Endothelial cell (in vitro differentiated cells): ENCODE measurements around the gene NRM. TPM values are rescaled to one million over a fixed set of nuclear protein-coding genes. Genes with fewer than 3 reads are reported as not detected.

ENCODE experiments used
- DNase-seq: peaks from one replicate; pipeline ENCODE4 v3.0.0; 2021; ENCODE audit warnings: low spot score
- H3K27ac Mint-ChIP-seq: one replicate; pipeline ENCODE4 v1.8.0; 2021; ENCODE audit warnings: mixed read lengths, inconsistent platforms; ENCODE audit not compliant: unreplicated experiment
- H3K27me3 Mint-ChIP-seq: one replicate; pipeline ENCODE4 v1.8.0; 2021; ENCODE audit warnings: mild to moderate bottlenecking, moderate library complexity, mixed read lengths, inconsistent platforms; ENCODE audit not compliant: unreplicated experiment
- H3K36me3 Mint-ChIP-seq: one replicate; pipeline ENCODE4 v1.8.0; 2021; ENCODE audit warnings: mild to moderate bottlenecking, low read depth, mixed read lengths, inconsistent platforms; ENCODE audit not compliant: unreplicated experiment
- H3K4me1 Mint-ChIP-seq: one replicate; pipeline ENCODE4 v1.8.0; 2021; ENCODE audit warnings: mild to moderate bottlenecking, mixed read lengths, inconsistent platforms; ENCODE audit not compliant: unreplicated experiment
- H3K4me3 Mint-ChIP-seq: one replicate; pipeline ENCODE4 v1.8.0; 2021; ENCODE audit warnings: mild to moderate bottlenecking, mixed read lengths, inconsistent platforms; ENCODE audit not compliant: unreplicated experiment
- H3K9me3 Mint-ChIP-seq: one replicate; pipeline ENCODE4 v1.8.0; 2021; ENCODE audit warnings: mixed read lengths, inconsistent platforms; ENCODE audit not compliant: unreplicated experiment
- CTCF ChIP-seq: fragments of 200-600 bp; sonication (generic); IDR thresholded peaks from one replicate; pipeline ENCODE4 v1.5.0; 2021; ENCODE audit warnings: antibody characterized with exemption; ENCODE audit not compliant: unreplicated experiment
- total RNA-seq: library from RNA; stranded (reverse); fragmentation: NEBNext Ultra II Directional; extraction: Animal tissue kit (Norgen Biotek cat#: 25700); gene quantifications from one replicate; pipeline ENCODE4 v1.2.1, GENCODE V29; 2021; ENCODE audit not compliant: unreplicated experiment

Gene NRM
- total RNA-seq, 1 donor from 2014 or later = 26.0 TPM

DNA sequence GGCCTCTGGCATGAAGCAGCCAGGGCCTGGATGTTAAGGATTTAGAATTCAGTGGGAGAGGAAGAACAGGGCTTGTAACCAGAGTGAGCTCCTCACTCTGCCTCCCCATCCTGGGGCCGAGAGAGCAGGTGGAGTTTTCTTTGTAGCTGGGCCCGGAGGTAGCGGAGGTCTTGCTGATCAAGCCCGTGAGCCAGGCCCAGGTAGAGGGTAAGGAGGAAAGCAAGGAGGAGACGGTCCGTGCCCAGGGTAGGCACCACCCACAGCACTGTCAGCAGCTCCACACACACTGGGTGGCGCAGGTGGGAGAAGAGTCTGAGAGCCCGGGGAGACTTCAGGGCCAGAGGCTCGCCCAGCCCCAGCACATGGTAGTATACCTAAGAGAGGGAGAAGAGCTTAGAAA lies 2.2 kb downstream of the NRM start:
- DNase-seq = no peak
- no peaks in the 10 kb centered on the region for H3K9me3 Mint-ChIP-seq
- H3K27ac Mint-ChIP-seq = peak overlapping the region; percentile 89
- peaks cover 49% of the 10 kb centered on the region for H3K4me1 Mint-ChIP-seq
- H3K27me3 Mint-ChIP-seq = peaks cover 23% of the 10 kb centered on the region
- peak overlapping the region; percentile 99 for H3K4me3 Mint-ChIP-seq
- H3K36me3 Mint-ChIP-seq = peaks cover 25% of the 10 kb centered on the region
- no peak for TF ChIP-seq CTCF

GRCh38 chr6:30687659-30688431 lies 2.9 kb downstream of the NRM start:
- Mint-ChIP-seq H3K27me3 (peaks cover 26% of the 10 kb centered on the region), H3K9me3 (no peaks in the 10 kb centered on the region), H3K27ac (peak overlapping the region; percentile 89), H3K4me3 (peak overlapping the region; percentile 99), H3K36me3 (peaks cover 28% of the 10 kb centered on the region), H3K4me1 (peaks cover 52% of the 10 kb centered on the region)
- DNase-seq = peak; percentile 21
- TF ChIP-seq CTCF = no peak

GRCh38 chr6:30686908-30687658 lies 3.7 kb downstream of the NRM start:
- TF ChIP-seq CTCF = no peak
- H3K27me3 Mint-ChIP-seq = peaks cover 29% of the 10 kb centered on the region
- H3K4me3 Mint-ChIP-seq = peak overlapping the region; percentile 99
- peak overlapping the region; percentile 89 for H3K27ac Mint-ChIP-seq
- H3K4me1 Mint-ChIP-seq = peaks cover 58% of the 10 kb centered on the region
- peaks cover 34% of the 10 kb centered on the region for H3K36me3 Mint-ChIP-seq
- DNase-seq = peak; percentile 89
- H3K9me3 Mint-ChIP-seq = no peaks in the 10 kb centered on the region

DNA sequence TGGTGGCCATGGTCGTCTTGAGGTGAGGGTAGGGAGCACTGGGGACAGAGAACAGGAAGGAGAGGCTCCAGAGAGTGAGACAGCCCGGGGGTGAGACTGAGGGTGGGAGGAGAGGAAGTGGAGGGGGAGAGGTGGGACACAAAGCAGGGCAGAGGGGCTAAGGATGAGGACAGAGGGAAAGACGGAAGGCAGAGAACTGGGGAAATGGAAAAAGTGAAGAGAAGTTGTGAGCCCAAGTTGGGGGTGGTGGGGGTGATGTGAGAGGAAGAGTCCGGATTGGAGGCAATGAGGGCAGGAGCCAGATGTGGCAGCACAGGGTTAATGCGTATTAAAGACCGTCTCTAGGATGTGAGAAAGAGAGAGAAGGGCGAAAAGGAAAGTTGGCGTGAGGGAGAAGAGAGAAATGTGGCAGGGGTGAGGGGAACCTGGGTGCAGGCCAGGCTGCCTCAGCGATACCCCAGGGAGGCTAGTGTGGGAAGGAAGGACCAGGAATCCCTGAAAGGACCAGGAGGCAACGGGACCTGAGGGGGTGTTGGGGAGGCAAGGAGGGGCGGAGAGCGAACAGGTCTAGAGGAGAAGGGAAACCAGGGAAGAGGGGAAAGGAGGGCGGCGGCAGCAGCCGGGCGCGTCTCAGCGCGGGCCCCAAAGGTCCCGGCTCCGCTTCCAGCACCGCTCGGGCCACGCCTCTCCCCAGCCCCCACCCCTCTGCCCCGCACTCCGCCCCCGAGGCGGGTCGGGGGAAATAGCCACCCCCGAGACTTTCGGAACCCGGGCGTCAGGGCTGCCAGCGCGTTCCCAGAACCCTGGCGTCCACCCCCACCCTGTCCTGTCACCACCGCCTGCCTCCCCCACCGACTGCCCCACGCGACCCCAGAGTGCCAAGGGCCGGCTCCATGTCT lies 4.5 kb downstream of the NRM start, which contains the start of gene PPP1R18:
Gene PPP1R18, minus strand, starts transcription at position 637 of the 899 bp plus-strand sequence. Its CDS starts 627 bp downstream, at position 10.
- TF ChIP-seq CTCF = no peak
- Mint-ChIP-seq H3K27ac (peak within 1 kb of the TSS; percentile 94), H3K27me3 (peaks cover 32% of the 10 kb centered on the region), H3K36me3 (peaks cover 40% of the 10 kb centered on the region), H3K4me3 (peak within 1 kb of the TSS; percentile 99), H3K9me3 (no peaks in the 10 kb centered on the region), H3K4me1 (peaks cover 60% of the 10 kb centered on the region)
- peak; percentile 66 for DNase-seq
